Epithelial cell of prostate (primary cell): ENCODE results near the gene PTCHD4.
A peak's percentile ranks its signal among the peaks of the same experiment; 100 is the strongest.
"Not testable (repeated sequence)": the region's sequence is repeated elsewhere in the genome, so short reads cannot be mapped to it uniquely, and the experiment has no call there.

Experiments
- DNase-seq: peaks from one replicate; pipeline ENCODE4 v3.0.0-alpha.2; 2011; ENCODE audit warnings: low read depth, low spot score
- H3K27ac ChIP-seq: fragments of 450-650 bp; 2 replicates; pipeline ENCODE4 v1.5.1; 2017; ENCODE audit warnings: mild to moderate bottlenecking

The PTCHD4 gene

GRCh38 chr6:48111143-48111506, at the start of gene PTCHD4:
TSS of gene PTCHD4 (minus strand) at chr6:48111197. CDS start at chr6:48068957, 42,240 bp downstream.
- peak; percentile 89 for DNase-seq
- H3K27ac ChIP-seq: peak within 1 kb of the TSS; percentile 80

- H3K27ac ChIP-seq: peak overlapping the region; percentile 11
- DNase-seq: peak; percentile 85
Measured at GRCh38 chr6:48151142-48151541, 40.1 kb upstream of the PTCHD4 start.

GRCh38 chr6:48150701-48151100, 39.7 kb upstream of the PTCHD4 start:
- peak overlapping the region; percentile 11 for H3K27ac ChIP-seq
- no peak for DNase-seq

- DNase-seq: no peak
- H3K27ac ChIP-seq: no peak overlapping the region
Measured at GRCh38 chr6:48147051-48147450, 36.1 kb upstream of the PTCHD4 start.

- H3K27ac ChIP-seq: no peak overlapping the region
- no peak for DNase-seq
Measured at GRCh38 chr6:48144021-48144420, 33.0 kb upstream of the PTCHD4 start.

GRCh38 chr6:48141975-48142374, 31.0 kb upstream of the PTCHD4 start:
- peak overlapping the region; percentile 24 for H3K27ac ChIP-seq
- peak; percentile 37 for DNase-seq

- DNase-seq: no peak
Measured at GRCh38 chr6:48139818-48140614, 29.0 kb upstream of the PTCHD4 start.

GRCh38 chr6:48136856-48137255, 25.9 kb upstream of the PTCHD4 start:
- no peak overlapping the region for H3K27ac ChIP-seq
- no peak for DNase-seq

More at GRCh38 chr6:48139818-48140614, 29.0 kb upstream of the PTCHD4 start:
- H3K27ac ChIP-seq: peak overlapping the region; percentile 57

GRCh38 chr6:48135323-48136084, 24.5 kb upstream of the PTCHD4 start:
- H3K27ac ChIP-seq: peak overlapping the region; percentile 56
- DNase-seq: no peak

GRCh38 chr6:48134246-48134645, 23.2 kb upstream of the PTCHD4 start:
- no peak for DNase-seq
- H3K27ac ChIP-seq: no peak overlapping the region

GRCh38 chr6:48123601-48124000, 12.6 kb upstream of the PTCHD4 start:
- DNase-seq: no peak
- H3K27ac ChIP-seq: no peak overlapping the region

GRCh38 chr6:48121983-48122749, 11.2 kb upstream of the PTCHD4 start:
- H3K27ac ChIP-seq, DNase-seq: not testable (repeated sequence)

GRCh38 chr6:48116699-48117645, 6.0 kb upstream of the PTCHD4 start:
- DNase-seq: no peak
- no peak overlapping the region for H3K27ac ChIP-seq

GRCh38 chr6:48113130-48113529, 2.1 kb upstream of the PTCHD4 start:
- no peak for DNase-seq
- H3K27ac ChIP-seq: no peak overlapping the region

- H3K27ac ChIP-seq: peak overlapping the region; percentile 80
- no peak for DNase-seq
Measured at GRCh38 chr6:48111575-48111974, 578 bp upstream of the PTCHD4 start.

GRCh38 chr6:48110436-48111142, 408 bp downstream of the PTCHD4 start:
- no peak for DNase-seq
- peak overlapping the region; percentile 80 for H3K27ac ChIP-seq

GRCh38 chr6:48109944-48110343, 1.1 kb downstream of the PTCHD4 start:
- DNase-seq: no peak
- peak overlapping the region; percentile 80 for H3K27ac ChIP-seq

GRCh38 chr6:48102476-48103195, 8.4 kb downstream of the PTCHD4 start:
- not testable (repeated sequence) for H3K27ac ChIP-seq, DNase-seq
